Activated CD8-positive, alpha-beta memory T cell treated with anti-CD3 and anti-CD28 coated beads, Interleukin-2, amount 50 U/mL, for 48 hours (primary cell): ENCODE results near the gene TMEM51.

Source experiments
- DNase-seq: peaks from one replicate; pipeline ENCODE4 v3.0.0-alpha.2; 2020

The TMEM51 gene

GRCh38 chr1:15153184-15153841 lies at the start of gene TMEM51:
Gene TMEM51 (plus strand): TSS chr1:15153747. CDS start chr1:15215088, 61,341 bp downstream.
- DNase-seq = no peak

- no peak for DNase-seq
Observed at GRCh38 chr1:15103906-15104305, 49.6 kb upstream of the TMEM51 start.

- no peak for DNase-seq
Observed at GRCh38 chr1:15104768-15105167, 48.8 kb upstream of the TMEM51 start.

GRCh38 chr1:15106608-15107007 lies 46.9 kb upstream of the TMEM51 start:
- no peak for DNase-seq

- no peak for DNase-seq
Observed at GRCh38 chr1:15107058-15107687, 46.4 kb upstream of the TMEM51 start.

GRCh38 chr1:15107911-15108310 lies 45.6 kb upstream of the TMEM51 start:
- no peak for DNase-seq

- DNase-seq = no peak
Observed at GRCh38 chr1:15110128-15110866, 43.2 kb upstream of the TMEM51 start.

GRCh38 chr1:15110867-15111230 lies 42.7 kb upstream of the TMEM51 start:
- no peak for DNase-seq

- no peak for DNase-seq
Observed at GRCh38 chr1:15113146-15113545, 40.4 kb upstream of the TMEM51 start.

- DNase-seq = no peak
Observed at GRCh38 chr1:15114884-15115283, 38.7 kb upstream of the TMEM51 start.

GRCh38 chr1:15115542-15116330 lies 37.8 kb upstream of the TMEM51 start:
- DNase-seq = no peak

GRCh38 chr1:15116966-15117365 lies 36.6 kb upstream of the TMEM51 start:
- DNase-seq = no peak

- no peak for DNase-seq
Observed at GRCh38 chr1:15117671-15118325, 35.7 kb upstream of the TMEM51 start.

- DNase-seq = no peak
Observed at GRCh38 chr1:15118579-15118978, 35.0 kb upstream of the TMEM51 start.

GRCh38 chr1:15120251-15120945 lies 33.1 kb upstream of the TMEM51 start:
- no peak for DNase-seq

- no peak for DNase-seq
Observed at GRCh38 chr1:15122331-15122730, 31.2 kb upstream of the TMEM51 start.

GRCh38 chr1:15123270-15123669 lies 30.3 kb upstream of the TMEM51 start:
- DNase-seq = no peak

GRCh38 chr1:15123925-15124324 lies 29.6 kb upstream of the TMEM51 start:
- DNase-seq = no peak

GRCh38 chr1:15124362-15125100 lies 29.0 kb upstream of the TMEM51 start:
- no peak for DNase-seq

GRCh38 chr1:15125101-15125745 lies 28.3 kb upstream of the TMEM51 start:
- DNase-seq = no peak

- DNase-seq = no peak
Observed at GRCh38 chr1:15128077-15128476, 25.5 kb upstream of the TMEM51 start.
